GM12878 (cell line): ENCODE data around the gene TMEM40.
"Not testable (repeated sequence)": the region's sequence is repeated elsewhere in the genome, so short reads cannot be mapped to it uniquely, and the experiment has no call there.

Source experiments
- ATF7 ChIP-seq: fragments of 450-650 bp; IDR thresholded peaks from 2 replicates; pipeline ENCODE4 v1.6.1; 2016; ENCODE audit warnings: low read depth, mild to moderate bottlenecking
- TAF1 ChIP-seq: IDR thresholded peaks from 2 replicates; pipeline ENCODE4 v1.6.1; 2011; ENCODE audit warnings: mild to moderate bottlenecking, low read depth, low read length, borderline replicate concordance

GRCh38 chr3:12787967-12788690 is 29.1 kb upstream of the TMEM40 start:
- not testable (repeated sequence) for TF ChIP-seq ATF7, TAF1
